ENCODE results near the gene EMC6. TPM values are rescaled to one million over a fixed set of nuclear protein-coding genes. Genes with fewer than 3 reads are reported as not detected.

The EMC6 gene
- 10 to 100 TPM; 28.9 to 58.8 TPM for total RNA-seq

DNA sequence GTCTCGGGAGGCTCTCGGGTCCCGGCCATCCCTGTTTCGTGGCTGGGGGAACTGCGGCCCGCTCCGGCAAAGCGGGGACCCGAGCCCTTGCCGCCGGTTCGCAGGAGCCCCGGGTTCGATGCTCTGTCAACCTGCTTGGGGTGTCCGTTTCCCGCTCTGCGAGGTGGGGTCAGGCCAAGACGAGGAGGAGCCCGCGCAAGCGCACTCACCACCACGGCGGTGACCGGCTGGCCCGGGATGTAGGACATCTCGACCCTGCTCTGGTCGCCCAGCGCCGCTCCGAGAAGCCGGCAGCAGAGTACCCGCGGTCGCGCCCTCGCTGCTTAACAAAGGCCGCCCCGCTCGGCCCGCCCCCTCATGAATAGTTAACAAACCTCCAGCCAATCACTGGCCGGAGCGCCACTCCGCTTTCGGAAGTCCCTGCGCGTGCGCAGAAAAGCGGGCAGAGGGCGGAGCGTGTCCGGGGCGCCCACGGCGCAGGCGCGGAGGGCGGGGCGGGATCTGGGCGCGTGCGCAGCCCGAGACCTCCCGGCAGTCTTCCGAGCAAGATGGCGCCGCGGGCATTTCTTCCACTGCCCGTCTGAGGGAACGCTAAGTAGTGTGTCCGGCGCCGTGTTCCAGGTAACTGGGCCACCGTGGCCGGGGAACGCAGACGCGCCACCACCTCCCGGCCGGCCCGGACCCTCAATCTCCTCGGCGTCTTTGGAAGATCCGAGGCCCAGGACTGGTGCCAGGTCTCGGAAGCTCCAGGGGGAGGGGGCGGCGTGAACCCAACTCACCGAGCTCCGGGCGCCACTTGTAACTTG is at the start of gene EMC6, which contains the start of gene TAX1BP3:
Gene EMC6, plus strand, starts transcription at position 534 of the 806 bp plus-strand sequence. CDS start 335 bp downstream, outside the sequence.
Gene TAX1BP3, minus strand, starts transcription at position 300 of the 806 bp plus-strand sequence. Its CDS starts 52 bp downstream, at position 248.
- H3K36me3 Mint-ChIP-seq (ENCODE audit: low read depth), result peaks cover 36% of the 10 kb centered on the region
- no peaks in the 10 kb centered on the region for H3K9me3 Mint-ChIP-seq
- H3K27ac Mint-ChIP-seq, result peak within 1 kb of the TSS; percentile 93
- no peaks in the 10 kb centered on the region for H3K27me3 Mint-ChIP-seq
- H3K4me3 Mint-ChIP-seq, result peak within 1 kb of the TSS; percentile 93
- ATAC-seq (replicated peaks), result peak; percentile 98
- H3K4me1 Mint-ChIP-seq, result peaks cover 9% of the 10 kb centered on the region

DNA sequence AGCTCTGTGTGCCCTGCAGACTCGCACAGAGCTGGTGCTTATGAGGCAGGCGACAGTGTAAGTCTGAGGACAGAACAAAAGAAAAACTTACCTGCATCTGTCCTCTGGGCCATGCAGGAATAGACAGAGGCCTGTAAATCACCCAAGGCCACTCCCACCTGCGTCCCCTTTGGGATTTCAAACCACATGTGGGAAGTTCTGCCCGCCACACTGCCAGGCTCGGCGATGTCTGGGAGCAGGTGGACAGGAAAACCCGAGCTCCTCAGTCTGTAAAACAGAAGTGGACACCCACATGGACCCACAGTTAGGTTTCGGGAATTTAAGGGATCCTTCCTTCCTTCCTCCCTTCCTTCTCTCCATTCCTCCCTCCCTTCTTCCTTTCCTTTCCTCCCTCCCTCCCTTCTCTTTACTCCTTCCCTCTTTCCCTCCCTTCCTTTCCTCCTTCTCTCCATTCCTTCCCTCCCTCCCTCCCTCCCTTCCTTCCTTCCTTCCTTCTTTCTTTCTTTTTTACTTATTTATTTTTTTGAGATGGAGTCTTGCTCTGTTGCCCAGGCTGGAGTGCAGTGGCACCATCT is 47.4 kb upstream of the EMC6 start:
- Mint-ChIP-seq H3K4me1 (no peaks in the 10 kb centered on the region), H3K36me3 (ENCODE audit: low read depth) (peaks cover 80% of the 10 kb centered on the region), H3K4me3 (no peak overlapping the region), H3K27me3 (no peaks in the 10 kb centered on the region), H3K27ac (no peak overlapping the region), H3K9me3 (no peaks in the 10 kb centered on the region)
- no peak for ATAC-seq (replicated peaks)

- no peak for ATAC-seq (replicated peaks)
- Mint-ChIP-seq H3K9me3 (no peaks in the 10 kb centered on the region), H3K36me3 (ENCODE audit: low read depth) (peaks cover 77% of the 10 kb centered on the region), H3K4me1 (no peaks in the 10 kb centered on the region), H3K27me3 (no peaks in the 10 kb centered on the region), H3K27ac (no peak overlapping the region), H3K4me3 (no peak overlapping the region)
Measured at GRCh38 chr17:3622977-3623594, 45.5 kb upstream of the EMC6 start.

GRCh38 chr17:3626831-3627768 is 41.5 kb upstream of the EMC6 start:
- H3K4me3 Mint-ChIP-seq, result no peak overlapping the region
- H3K27ac Mint-ChIP-seq, result no peak overlapping the region
- H3K9me3 Mint-ChIP-seq, result no peaks in the 10 kb centered on the region
- no peaks in the 10 kb centered on the region for H3K4me1 Mint-ChIP-seq
- peaks cover 55% of the 10 kb centered on the region for H3K36me3 Mint-ChIP-seq (ENCODE audit: low read depth)
- H3K27me3 Mint-ChIP-seq, result no peaks in the 10 kb centered on the region
- no peak for ATAC-seq (replicated peaks)

DNA sequence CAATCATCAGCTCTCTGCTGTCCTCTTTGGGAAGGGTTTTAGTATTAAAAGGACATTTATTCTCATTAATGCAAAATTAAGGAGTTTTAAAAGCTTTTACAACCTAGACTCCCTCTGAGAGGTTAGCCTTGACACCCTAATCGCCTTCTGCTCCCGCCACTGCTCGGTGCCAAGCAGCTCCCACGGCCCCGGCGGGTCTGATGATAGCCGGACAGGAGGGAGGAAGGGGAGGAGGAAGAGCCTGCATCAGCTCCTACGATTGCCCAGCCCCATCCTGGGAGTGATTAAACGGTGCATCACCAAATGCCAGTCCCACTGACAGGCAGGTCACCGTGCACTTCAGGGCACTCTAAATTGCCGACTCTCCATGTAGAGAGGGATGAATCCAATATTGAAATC is 40.8 kb upstream of the EMC6 start:
- ATAC-seq (replicated peaks), result no peak
- Mint-ChIP-seq H3K27me3 (no peaks in the 10 kb centered on the region), H3K4me3 (no peak overlapping the region), H3K27ac (no peak overlapping the region), H3K36me3 (ENCODE audit: low read depth) (peaks cover 52% of the 10 kb centered on the region), H3K4me1 (peaks cover 3% of the 10 kb centered on the region), H3K9me3 (no peaks in the 10 kb centered on the region)

DNA sequence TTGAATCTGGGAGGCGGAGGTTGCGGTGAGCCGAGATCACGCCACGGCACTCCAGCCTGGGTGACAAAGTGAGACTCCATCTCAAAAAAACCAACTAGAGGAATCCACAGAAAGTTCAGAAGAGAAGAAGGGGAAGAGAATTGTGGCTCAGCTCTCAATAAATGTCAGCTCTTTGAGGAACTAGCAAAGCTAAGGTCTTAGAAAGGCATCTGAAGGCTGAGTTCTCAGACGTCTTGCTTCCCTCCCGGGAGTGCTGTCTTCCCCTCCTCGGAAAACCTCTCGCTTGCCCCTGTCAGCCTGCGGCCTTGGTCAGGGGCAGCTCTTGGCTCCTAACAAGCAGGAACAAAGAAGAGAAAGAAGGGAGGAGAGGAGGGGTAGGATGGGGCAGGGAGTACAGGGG is 37.8 kb upstream of the EMC6 start:
- Mint-ChIP-seq H3K27ac (no peak overlapping the region), H3K4me1 (peaks cover 10% of the 10 kb centered on the region), H3K4me3 (no peak overlapping the region), H3K27me3 (no peaks in the 10 kb centered on the region), H3K36me3 (ENCODE audit: low read depth) (peaks cover 37% of the 10 kb centered on the region), H3K9me3 (no peaks in the 10 kb centered on the region)
- ATAC-seq (replicated peaks), result no peak

- H3K27me3 Mint-ChIP-seq, result no peaks in the 10 kb centered on the region
- no peak overlapping the region for H3K27ac Mint-ChIP-seq
- H3K4me1 Mint-ChIP-seq, result peaks cover 13% of the 10 kb centered on the region
- H3K36me3 Mint-ChIP-seq (ENCODE audit: low read depth), result peaks cover 24% of the 10 kb centered on the region
- ATAC-seq (replicated peaks), result no peak
- no peaks in the 10 kb centered on the region for H3K9me3 Mint-ChIP-seq
- H3K4me3 Mint-ChIP-seq, result no peak overlapping the region
Measured at GRCh38 chr17:3632287-3632686, 36.3 kb upstream of the EMC6 start.

- Mint-ChIP-seq H3K4me3 (peak overlapping the region; percentile 91), H3K36me3 (ENCODE audit: low read depth) (peaks cover 9% of the 10 kb centered on the region), H3K27me3 (no peaks in the 10 kb centered on the region), H3K27ac (peak overlapping the region; percentile 65), H3K4me1 (peaks cover 22% of the 10 kb centered on the region), H3K9me3 (no peaks in the 10 kb centered on the region)
- ATAC-seq (replicated peaks), result no peak
Measured at GRCh38 chr17:3635474-3636153, 33.0 kb upstream of the EMC6 start.

GRCh38 chr17:3636154-3636907 is 32.3 kb upstream of the EMC6 start, which contains the start of the genes CTNS and SHPK:
Gene CTNS, plus strand, starts transcription at chr17:3636760. Its CDS starts 3,447 bp downstream, at chr17:3640207.
Gene SHPK, minus strand, starts transcription at chr17:3636250. Its CDS starts 31 bp downstream, at chr17:3636219.
- H3K4me3 Mint-ChIP-seq, result peak within 1 kb of the TSS; percentile 91
- peak within 1 kb of the TSS; percentile 98 for H3K27ac Mint-ChIP-seq
- no peaks in the 10 kb centered on the region for H3K9me3 Mint-ChIP-seq
- ATAC-seq (replicated peaks), result peak; percentile 96
- H3K27me3 Mint-ChIP-seq, result no peaks in the 10 kb centered on the region
- peaks cover 9% of the 10 kb centered on the region for H3K36me3 Mint-ChIP-seq (ENCODE audit: low read depth)
- H3K4me1 Mint-ChIP-seq, result peaks cover 22% of the 10 kb centered on the region

GRCh38 chr17:3636908-3637373 is 31.7 kb upstream of the EMC6 start:
- Mint-ChIP-seq H3K27ac (peak overlapping the region; percentile 98), H3K9me3 (no peaks in the 10 kb centered on the region), H3K4me3 (peak overlapping the region; percentile 91), H3K27me3 (no peaks in the 10 kb centered on the region), H3K36me3 (ENCODE audit: low read depth) (peaks cover 9% of the 10 kb centered on the region), H3K4me1 (peaks cover 22% of the 10 kb centered on the region)
- no peak for ATAC-seq (replicated peaks)

- peak overlapping the region; percentile 89 for H3K27ac Mint-ChIP-seq
- no peaks in the 10 kb centered on the region for H3K9me3 Mint-ChIP-seq
- peak overlapping the region; percentile 73 for H3K4me3 Mint-ChIP-seq
- peaks cover 18% of the 10 kb centered on the region for H3K4me1 Mint-ChIP-seq
- peak; percentile 32 for ATAC-seq (replicated peaks)
- peaks cover 14% of the 10 kb centered on the region for H3K36me3 Mint-ChIP-seq (ENCODE audit: low read depth)
- H3K27me3 Mint-ChIP-seq, result no peaks in the 10 kb centered on the region
Measured at GRCh38 chr17:3639981-3640596, 28.5 kb upstream of the EMC6 start.

GRCh38 chr17:3641014-3641413 is 27.6 kb upstream of the EMC6 start:
- Mint-ChIP-seq H3K27me3 (no peaks in the 10 kb centered on the region), H3K27ac (no peak overlapping the region), H3K4me3 (no peak overlapping the region), H3K9me3 (no peaks in the 10 kb centered on the region), H3K4me1 (peaks cover 18% of the 10 kb centered on the region), H3K36me3 (ENCODE audit: low read depth) (peaks cover 14% of the 10 kb centered on the region)
- no peak for ATAC-seq (replicated peaks)
